ENCODE measurements around the gene GPRC5D. TPM values are rescaled to one million over a fixed set of nuclear protein-coding genes. Genes with fewer than 3 reads are reported as not detected.

The GPRC5D gene
- polyA plus RNA-seq, 3 donors, result 0.72 to 0.86 TPM; not detected in 1

Other genes starting within 250 kb of the GPRC5D start
- gene CDKN1B, start 234.8 kb downstream of the GPRC5D start, polyA plus RNA-seq (ENCODE audit: insufficient read length in 3 of 3), result 10 to 100 TPM; 68.3 to 81.7 (median 71.9) TPM
- gene APOLD1, start 166.5 kb downstream of the GPRC5D start, polyA plus RNA-seq (ENCODE audit: insufficient read length in 3 of 3), result 10 to 100 TPM in 1 of 3 donors, 1 to 10 TPM in 2; 7.5 to 11.3 (median 8.9) TPM
- gene DDX47, start 138.8 kb downstream of the GPRC5D start, polyA plus RNA-seq (ENCODE audit: insufficient read length in 3 of 3), result 10 to 100 TPM; 75.0 to 80.2 (median 80.0) TPM
- 10 to 100 TPM in 1 of 3 donors, 1 to 10 TPM in 2; 7.6 to 10.3 (median 8.3) TPM for gene GPRC5A, start 60.6 kb downstream of the GPRC5D start, polyA plus RNA-seq (ENCODE audit: insufficient read length in 3 of 3)
- 10 to 100 TPM; 69.9 to 80.7 (median 75.7) TPM for gene HEBP1, start 48.1 kb upstream of the GPRC5D start, polyA plus RNA-seq (ENCODE audit: insufficient read length in 3 of 3)
- 10 to 100 TPM; 12.8 to 14.4 (median 13.1) TPM for gene FAM234B, start 92.2 kb upstream of the GPRC5D start, polyA plus RNA-seq (ENCODE audit: insufficient read length in 3 of 3)
- gene GSG1, start 151.5 kb upstream of the GPRC5D start, polyA plus RNA-seq (ENCODE audit: insufficient read length in 3 of 3), result under 1 TPM; 0.43 to 0.90 (median 0.61) TPM
- 100 to 1,000 TPM; 106 to 123 (median 109) TPM for gene EMP1, start 244.6 kb upstream of the GPRC5D start, polyA plus RNA-seq (ENCODE audit: insufficient read length in 3 of 3)

Measured in right renal cortex interstitium (tissue), 3 donors.